SK-N-SH treated with all-trans-retinoic acid at 6 μM for 48 hours (cell line): ENCODE results near the gene ANKLE2.

Experiments
- ATAC-seq: fragments of 200-7000 bp; cut with Tn5 transposase; 3 replicates; pipeline ENCODE4 v1.9.1; 2020; ENCODE audit warnings: mild to moderate bottlenecking, moderate library complexity
- ARNTL ChIP-seq: fragments of 450-650 bp; formaldehyde crosslinking; IDR thresholded peaks from 2 replicates; pipeline ENCODE4 v1.5.0; 2020; ENCODE audit warnings: low read depth, mild to moderate bottlenecking, moderate library complexity, borderline replicate concordance
- BACH2 ChIP-seq: fragments of 250-450 bp; sonication (Bioruptor Pico); IDR thresholded peaks from 2 replicates; pipeline ENCODE4 v1.9.0; 2021; ENCODE audit warnings: mild to moderate bottlenecking, borderline replicate concordance
- CSDC2 ChIP-seq: fragments of 250-450 bp; sonication (Bioruptor Pico); IDR thresholded peaks from 2 replicates; pipeline ENCODE4 v1.5.0; 2020; ENCODE audit warnings: mild to moderate bottlenecking, moderate library complexity
- ESRRG ChIP-seq: fragments of 250-450 bp; sonication (Bioruptor Pico); IDR thresholded peaks from 2 replicates; pipeline ENCODE4 v1.6.1; 2021; ENCODE audit warnings: mild to moderate bottlenecking
- GLIS3 ChIP-seq: fragments of 250-450 bp; sonication (Bioruptor Pico); IDR thresholded peaks from 2 replicates; pipeline ENCODE4 v1.5.0; 2020; ENCODE audit warnings: mild to moderate bottlenecking, moderate library complexity
- ISL1 ChIP-seq: fragments of 250-450 bp; sonication (Bioruptor Pico); IDR thresholded peaks from 2 replicates; pipeline ENCODE4 v2.1.2; 2022; ENCODE audit warnings: mild to moderate bottlenecking, moderate library complexity
- OSR1 ChIP-seq: fragments of 250-450 bp; sonication (Bioruptor Pico); IDR thresholded peaks from 2 replicates; pipeline ENCODE4 v1.8.0; 2022; ENCODE audit warnings: moderate library complexity, mild to moderate bottlenecking, inconsistent platforms
- PPARA ChIP-seq: fragments of 250-450 bp; sonication (Bioruptor Pico); IDR thresholded peaks from 2 replicates; pipeline ENCODE4 v1.5.0; 2020; ENCODE audit warnings: mild to moderate bottlenecking, borderline replicate concordance
- RARB ChIP-seq: fragments of 250-450 bp; sonication (Bioruptor Pico); IDR thresholded peaks from 2 replicates; pipeline ENCODE4 v1.8.0; 2021; ENCODE audit warnings: mild to moderate bottlenecking, moderate library complexity
- SNAI2 ChIP-seq: fragments of 250-450 bp; sonication (Bioruptor Pico); IDR thresholded peaks from 2 replicates; pipeline ENCODE4 v1.5.0; 2020; ENCODE audit warnings: mild to moderate bottlenecking, moderate library complexity
- TCF4 ChIP-seq: fragments of 250-450 bp; sonication (Bioruptor Pico); IDR thresholded peaks from 2 replicates; pipeline ENCODE4 v1.8.0; 2021; ENCODE audit warnings: mild to moderate bottlenecking, moderate library complexity, borderline replicate concordance
- TOX ChIP-seq: fragments of 250-450 bp; sonication (Bioruptor Pico); IDR thresholded peaks from 2 replicates; pipeline ENCODE4 v1.8.0; 2021; ENCODE audit warnings: mild to moderate bottlenecking, moderate library complexity, borderline replicate concordance
- ZC3H10 ChIP-seq: fragments of 250-450 bp; sonication (Bioruptor Pico); IDR thresholded peaks from 2 replicates; pipeline ENCODE4 v1.5.1; 2021; ENCODE audit warnings: mild to moderate bottlenecking, moderate library complexity
- ZFP30 ChIP-seq: fragments of 450-650 bp; formaldehyde crosslinking; IDR thresholded peaks from 2 replicates; pipeline ENCODE4 v1.5.0; 2022; ENCODE audit warnings: mild to moderate bottlenecking, moderate library complexity
- ZNF565 ChIP-seq: fragments of 450-650 bp; formaldehyde crosslinking; conservative IDR thresholded peaks from 2 replicates; pipeline ENCODE4 v1.5.0; 2020; ENCODE audit warnings: low read depth, mild to moderate bottlenecking, moderate library complexity
- ZNF70 ChIP-seq: fragments of 450-650 bp; formaldehyde crosslinking; IDR thresholded peaks from 2 replicates; pipeline ENCODE4 v1.5.0; 2020; ENCODE audit warnings: mild to moderate bottlenecking, moderate library complexity
- ZNF8 ChIP-seq: fragments of 450-650 bp; formaldehyde crosslinking; IDR thresholded peaks from 2 replicates; pipeline ENCODE4 v1.5.0; 2020; ENCODE audit warnings: mild to moderate bottlenecking, moderate library complexity
- TF ChIP-seq, protein P1 (sequence below): fragments of 250-450 bp; sonication (Bioruptor Pico); IDR thresholded peaks from 2 replicates; pipeline ENCODE4 v1.5.1; 2020; ENCODE audit warnings: low read depth, mild to moderate bottlenecking, moderate library complexity
- TF ChIP-seq, protein P2 (sequence below): fragments of 250-450 bp; sonication (Bioruptor Pico); IDR thresholded peaks from 2 replicates; pipeline ENCODE4 v1.5.0; 2020; ENCODE audit warnings: mild to moderate bottlenecking, moderate library complexity
- TF ChIP-seq, protein P3 (sequence below): fragments of 250-450 bp; sonication (Bioruptor Pico); IDR thresholded peaks from 2 replicates; pipeline ENCODE4 v1.5.1; 2021; ENCODE audit warnings: mild to moderate bottlenecking, moderate library complexity
- TF ChIP-seq, protein P4 (sequence below): fragments of 250-450 bp; sonication (Bioruptor Pico); IDR thresholded peaks from 2 replicates; pipeline ENCODE4 v1.8.0; 2020; ENCODE audit warnings: mild to moderate bottlenecking, moderate library complexity, borderline replicate concordance

The ANKLE2 gene

DNA sequence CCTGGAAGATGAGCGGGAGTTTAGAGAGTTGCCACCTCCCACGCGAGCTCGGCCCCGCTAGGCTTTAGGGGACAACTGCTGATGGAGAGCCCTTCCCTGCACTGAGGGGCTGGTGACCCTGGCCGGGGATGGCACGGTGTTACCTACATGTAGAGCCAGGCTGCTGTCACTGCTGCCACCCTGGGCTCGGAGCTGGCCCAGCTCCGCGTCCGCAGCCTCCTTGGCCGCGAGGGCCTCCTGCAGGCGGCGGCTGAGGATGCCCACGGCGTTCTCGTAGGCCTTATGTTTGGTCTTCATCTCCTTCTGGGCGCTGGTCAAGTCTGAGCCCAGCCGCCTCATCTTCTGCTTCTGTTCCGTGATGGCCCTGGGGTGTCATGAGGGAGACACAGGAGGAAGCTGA, 24.6 kb upstream of the ANKLE2 start:
- TF ChIP-seq ZNF8 (CRISPR knock-in tag) (no peak), TOX (CRISPR knock-in tag) (no peak), ZNF70 (no peak), RARB (CRISPR knock-in tag) (no peak), SNAI2 (CRISPR knock-in tag) (no peak), ZC3H10 (CRISPR knock-in tag) (no peak), ZNF565 (CRISPR knock-in tag) (no peak), ARNTL (no peak), BACH2 (CRISPR knock-in tag) (no peak), CSDC2 (no peak), GLIS3 (no peak), TCF4 (CRISPR knock-in tag) (no peak), ISL1 (CRISPR knock-in tag) (no peak), OSR1 (CRISPR knock-in tag) (no peak), PPARA (no peak), ESRRG (CRISPR knock-in tag) (no peak)
- TF ChIP-seq, protein P1, sequence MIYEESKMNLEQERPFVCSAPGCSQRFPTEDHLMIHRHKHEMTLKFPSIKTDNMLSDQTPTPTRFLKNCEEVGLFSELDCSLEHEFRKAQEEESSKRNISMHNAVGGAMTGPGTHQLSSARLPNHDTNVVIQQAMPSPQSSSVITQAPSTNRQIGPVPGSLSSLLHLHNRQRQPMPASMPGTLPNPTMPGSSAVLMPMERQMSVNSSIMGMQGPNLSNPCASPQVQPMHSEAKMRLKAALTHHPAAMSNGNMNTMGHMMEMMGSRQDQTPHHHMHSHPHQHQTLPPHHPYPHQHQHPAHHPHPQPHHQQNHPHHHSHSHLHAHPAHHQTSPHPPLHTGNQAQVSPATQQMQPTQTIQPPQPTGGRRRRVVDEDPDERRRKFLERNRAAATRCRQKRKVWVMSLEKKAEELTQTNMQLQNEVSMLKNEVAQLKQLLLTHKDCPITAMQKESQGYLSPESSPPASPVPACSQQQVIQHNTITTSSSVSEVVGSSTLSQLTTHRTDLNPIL (CRISPR knock-in tag) = no peak
- TF ChIP-seq, protein P2, sequence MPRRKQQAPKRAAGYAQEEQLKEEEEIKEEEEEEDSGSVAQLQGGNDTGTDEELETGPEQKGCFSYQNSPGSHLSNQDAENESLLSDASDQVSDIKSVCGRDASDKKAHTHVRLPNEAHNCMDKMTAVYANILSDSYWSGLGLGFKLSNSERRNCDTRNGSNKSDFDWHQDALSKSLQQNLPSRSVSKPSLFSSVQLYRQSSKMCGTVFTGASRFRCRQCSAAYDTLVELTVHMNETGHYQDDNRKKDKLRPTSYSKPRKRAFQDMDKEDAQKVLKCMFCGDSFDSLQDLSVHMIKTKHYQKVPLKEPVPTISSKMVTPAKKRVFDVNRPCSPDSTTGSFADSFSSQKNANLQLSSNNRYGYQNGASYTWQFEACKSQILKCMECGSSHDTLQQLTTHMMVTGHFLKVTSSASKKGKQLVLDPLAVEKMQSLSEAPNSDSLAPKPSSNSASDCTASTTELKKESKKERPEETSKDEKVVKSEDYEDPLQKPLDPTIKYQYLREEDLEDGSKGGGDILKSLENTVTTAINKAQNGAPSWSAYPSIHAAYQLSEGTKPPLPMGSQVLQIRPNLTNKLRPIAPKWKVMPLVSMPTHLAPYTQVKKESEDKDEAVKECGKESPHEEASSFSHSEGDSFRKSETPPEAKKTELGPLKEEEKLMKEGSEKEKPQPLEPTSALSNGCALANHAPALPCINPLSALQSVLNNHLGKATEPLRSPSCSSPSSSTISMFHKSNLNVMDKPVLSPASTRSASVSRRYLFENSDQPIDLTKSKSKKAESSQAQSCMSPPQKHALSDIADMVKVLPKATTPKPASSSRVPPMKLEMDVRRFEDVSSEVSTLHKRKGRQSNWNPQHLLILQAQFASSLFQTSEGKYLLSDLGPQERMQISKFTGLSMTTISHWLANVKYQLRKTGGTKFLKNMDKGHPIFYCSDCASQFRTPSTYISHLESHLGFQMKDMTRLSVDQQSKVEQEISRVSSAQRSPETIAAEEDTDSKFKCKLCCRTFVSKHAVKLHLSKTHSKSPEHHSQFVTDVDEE (CRISPR knock-in tag) = no peak
- TF ChIP-seq, protein P3, sequence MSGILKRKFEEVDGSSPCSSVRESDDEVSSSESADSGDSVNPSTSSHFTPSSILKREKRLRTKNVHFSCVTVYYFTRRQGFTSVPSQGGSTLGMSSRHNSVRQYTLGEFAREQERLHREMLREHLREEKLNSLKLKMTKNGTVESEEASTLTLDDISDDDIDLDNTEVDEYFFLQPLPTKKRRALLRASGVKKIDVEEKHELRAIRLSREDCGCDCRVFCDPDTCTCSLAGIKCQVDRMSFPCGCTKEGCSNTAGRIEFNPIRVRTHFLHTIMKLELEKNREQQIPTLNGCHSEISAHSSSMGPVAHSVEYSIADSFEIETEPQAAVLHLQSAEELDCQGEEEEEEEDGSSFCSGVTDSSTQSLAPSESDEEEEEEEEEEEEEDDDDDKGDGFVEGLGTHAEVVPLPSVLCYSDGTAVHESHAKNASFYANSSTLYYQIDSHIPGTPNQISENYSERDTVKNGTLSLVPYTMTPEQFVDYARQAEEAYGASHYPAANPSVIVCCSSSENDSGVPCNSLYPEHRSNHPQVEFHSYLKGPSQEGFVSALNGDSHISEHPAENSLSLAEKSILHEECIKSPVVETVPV (CRISPR knock-in tag) = no peak
- TF ChIP-seq, all 23 proteins: peak for 0
- no peak for ATAC-seq

DNA sequence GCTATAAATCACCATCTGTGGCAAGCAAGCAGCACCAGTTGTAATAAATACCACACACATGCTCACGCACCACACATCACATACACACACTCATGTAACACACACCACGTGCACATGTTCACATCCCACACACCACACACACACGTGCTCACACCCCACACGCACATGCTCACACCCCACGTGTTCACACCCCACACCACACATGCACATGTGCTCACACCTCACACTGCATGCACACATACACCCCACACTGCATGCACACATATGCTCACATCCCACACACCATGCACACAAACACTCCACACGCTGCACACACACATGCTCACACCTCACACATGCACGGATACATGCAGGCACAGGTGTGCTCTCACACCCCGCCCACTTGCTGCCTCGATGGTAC, 22.9 kb upstream of the ANKLE2 start:
- TF ChIP-seq ESRRG (CRISPR knock-in tag) (no peak), SNAI2 (CRISPR knock-in tag) (no peak), ZFP30 (no peak), CSDC2 (no peak), ZC3H10 (CRISPR knock-in tag) (no peak), GLIS3 (no peak), RARB (CRISPR knock-in tag) (no peak), TCF4 (CRISPR knock-in tag) (no peak), ZNF565 (CRISPR knock-in tag) (no peak), TOX (CRISPR knock-in tag) (no peak)
- TF ChIP-seq, protein P2 (CRISPR knock-in tag) = no peak
- TF ChIP-seq, protein P4, sequence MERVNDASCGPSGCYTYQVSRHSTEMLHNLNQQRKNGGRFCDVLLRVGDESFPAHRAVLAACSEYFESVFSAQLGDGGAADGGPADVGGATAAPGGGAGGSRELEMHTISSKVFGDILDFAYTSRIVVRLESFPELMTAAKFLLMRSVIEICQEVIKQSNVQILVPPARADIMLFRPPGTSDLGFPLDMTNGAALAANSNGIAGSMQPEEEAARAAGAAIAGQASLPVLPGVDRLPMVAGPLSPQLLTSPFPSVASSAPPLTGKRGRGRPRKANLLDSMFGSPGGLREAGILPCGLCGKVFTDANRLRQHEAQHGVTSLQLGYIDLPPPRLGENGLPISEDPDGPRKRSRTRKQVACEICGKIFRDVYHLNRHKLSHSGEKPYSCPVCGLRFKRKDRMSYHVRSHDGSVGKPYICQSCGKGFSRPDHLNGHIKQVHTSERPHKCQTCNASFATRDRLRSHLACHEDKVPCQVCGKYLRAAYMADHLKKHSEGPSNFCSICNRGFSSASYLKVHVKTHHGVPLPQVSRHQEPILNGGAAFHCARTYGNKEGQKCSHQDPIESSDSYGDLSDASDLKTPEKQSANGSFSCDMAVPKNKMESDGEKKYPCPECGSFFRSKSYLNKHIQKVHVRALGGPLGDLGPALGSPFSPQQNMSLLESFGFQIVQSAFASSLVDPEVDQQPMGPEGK (CRISPR knock-in tag) = no peak
- TF ChIP-seq, protein P3 (CRISPR knock-in tag) = no peak
- ATAC-seq = no peak
